ENCODE measurements around the gene KCNIP3.

DNA sequence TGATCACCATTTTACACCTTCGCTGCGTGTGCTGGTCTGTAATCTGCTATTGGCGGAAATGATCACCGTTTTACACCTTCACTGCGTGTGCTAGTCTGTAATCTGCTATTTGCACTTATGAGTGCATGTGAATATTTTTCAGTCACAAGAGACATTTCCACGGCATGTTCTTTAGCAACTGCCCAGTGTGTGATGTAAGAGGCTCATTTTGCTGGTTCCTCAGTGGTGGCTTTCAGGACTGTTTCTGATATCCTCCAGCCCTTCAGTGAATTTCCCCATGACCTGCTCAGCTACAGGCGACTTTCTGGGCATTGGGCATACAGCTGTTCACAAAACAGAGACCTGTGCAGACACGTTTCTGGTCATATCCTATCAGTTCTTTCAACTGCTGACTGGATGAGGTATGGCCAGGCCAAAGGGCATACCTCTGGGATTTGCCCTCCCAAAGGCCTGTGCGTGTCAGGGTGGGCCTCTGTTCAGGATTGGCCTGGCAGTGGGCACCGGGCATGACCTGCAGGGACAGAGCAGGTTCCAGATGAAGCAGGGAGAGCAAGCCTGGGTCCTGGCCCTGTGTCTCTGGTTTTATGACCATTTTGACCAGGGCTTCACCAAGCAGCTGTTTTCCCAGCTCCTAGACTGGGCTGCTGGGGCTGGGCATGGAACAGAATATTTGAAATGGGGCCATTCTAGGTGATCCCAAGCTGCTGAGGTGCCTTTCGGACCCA is 23.4 kb upstream of the KCNIP3 start:
- TF ChIP-seq TARDBP (IDR thresholded peaks at IDR 0.05) (no peak), SP1 (IDR thresholded peaks at IDR 0.05) (no peak), FOXM1 (IDR thresholded peaks at IDR 0.05; ENCODE audit: borderline replicate concordance) (no peak), CTBP1 (IDR thresholded peaks at IDR 0.05; ENCODE audit: borderline replicate concordance) (no peak), FOXK2 (IDR thresholded peaks at IDR 0.05) (no peak), HDGF (IDR thresholded peaks at IDR 0.05; ENCODE audit: borderline replicate concordance) (no peak), FOXA1 (IDR thresholded peaks at IDR 0.05) (no peak), BHLHE40 (IDR thresholded peaks at IDR 0.05; ENCODE audit: borderline replicate concordance) (no peak), SUZ12 (IDR thresholded peaks at IDR 0.05) (no peak)
